Adrenal gland (tissue), 12 donors: Measurements from ENCODE around the gene TLE3. TPM values are rescaled to one million over a fixed set of nuclear protein-coding genes. Genes with fewer than 3 reads are reported as not detected.

ENCODE experiments used
- DNase-seq, 7 donors: peaks; one replicate each; pipeline ENCODE4 v3.0.0-alpha.2; 2019 to 2020
- H3K27ac ChIP-seq, 5 donors: fragments of 200-600 bp; sonication (generic) in 4 of 5; 1 replicate in 3 of 5; 2 replicates in 2 of 5; pipeline versions ENCODE4 v1.5.1 to v1.8.0; 2016 to 2020; ENCODE audit warnings: mild to moderate bottlenecking in 1 of 5
- H3K27me3 ChIP-seq: fragments of 200-600 bp; 2 replicates; pipeline ENCODE4 v1.8.0; 2021
- H3K36me3 ChIP-seq, 2 donors: fragments of 200-600 bp; replicated peaks in 1 of 2; 1 replicate in 1 of 2; 2 replicates in 1 of 2; pipeline versions ENCODE4 v1.5.1 to v1.8.0; 2018 to 2022
- H3K4me1 ChIP-seq, 2 donors: fragments of 200-600 bp; replicated peaks in 1 of 2; 1 replicate in 1 of 2; 2 replicates in 1 of 2; pipeline versions ENCODE4 v1.5.1 to v1.8.0; 2018 to 2021
- H3K4me3 ChIP-seq, 4 donors: fragments of 200-600 bp; sonication (generic) in 3 of 4; one replicate each; pipeline ENCODE4 v1.5.1; 2016 to 2018
- H3K9me3 ChIP-seq, 3 donors: fragments of 200-600 bp; sonication (generic) in 1 of 3; replicated peaks in 1 of 3; 1 replicate in 2 of 3; 2 replicates in 1 of 3; pipeline versions ENCODE4 v1.5.1 to v1.8.0; 2016 to 2021
- CTCF ChIP-seq, 6 experiments: fragments of 450-650 bp in 4 of 6; fragments of 200-600 bp in 2 of 6; sonication (generic) in 1 of 6; IDR thresholded peaks; 1 replicate in 5 of 6; 2 replicates in 1 of 6; pipeline versions ENCODE4 v1.5.1 to v1.8.0; 2016 to 2021; ENCODE audit warnings: antibody characterized with exemption in 6 of 6, mild to moderate bottlenecking in 2 of 6, moderate library complexity in 1 of 6
- POLR2A ChIP-seq, 2 donors: fragments of 450-650 bp; IDR thresholded peaks; one replicate each; pipeline ENCODE4 v1.6.1; 2017; ENCODE audit warnings: antibody characterized with exemption in 2 of 2, mild to moderate bottlenecking in 2 of 2, moderate library complexity in 1 of 2
- WGBS, 4 donors: extraction: QIAGEN DNeasy Blood & Tissue Kit in 2 of 4; methylation state at CpG; one replicate each; pipeline versions ENCODE4 v1.1.5 to v1.1.7; 2013 to 2017; 5-methylcytosine and 5-hydroxymethylcytosine counted together
- intact Hi-C, 2 donors: fragments of 100-400 bp; cut with DNase I; formaldehyde crosslinking; loops; one replicate each; pipeline versions ENCODE4 v1.14.1 to v1.15.0; 2022 to 2023
- polyA plus RNA-seq, 3 donors: library from polyadenylated mRNA; stranded (reverse); fragments of 200-250 nt in 2 of 3; fragments of 350-450 nt in 1 of 3; fragmentation: Illumina TruSeq in 1 of 3; extraction: RNeasy Lipid Tissue Mini Kit (QIAGEN cat#74804) in 1 of 3; gene quantifications; one replicate each; pipeline ENCODE4 v1.2.3, GENCODE V29; 2013 to 2014
- total RNA-seq, 9 donors: library from RNA; depleted of rRNA in 4 of 9; stranded (reverse); fragments of >200 nt in 4 of 9; fragments of 120-200 nt in 1 of 9; fragmentation: NEBNext Ultra II Directional in 1 of 9; extraction: Animal tissue kit (Norgen Biotek cat#: 25700) in 1 of 9; gene quantifications; one replicate each; pipeline versions ENCODE4 v1.1.0 to v1.2.4, GENCODE V29; 2013 to 2023
- donor health status: healthy with polysubstance abuse.
- donor health status: Bipolar disorder and iron deficiency.
- donor health status: DM: yes; HTN: yes; CAD: no.
- donor health status: DM: no; HTN: no; CAD: no.
- donor health status: DM: no; HTN: no; CAD: no.
- donor health status: DM: yes; HTN: yes; CAD: no.

The TLE3 gene
- total and polyA plus RNA-seq, 12 donors, result 1.6 to 73.3 (median 28.1) TPM

DNA sequence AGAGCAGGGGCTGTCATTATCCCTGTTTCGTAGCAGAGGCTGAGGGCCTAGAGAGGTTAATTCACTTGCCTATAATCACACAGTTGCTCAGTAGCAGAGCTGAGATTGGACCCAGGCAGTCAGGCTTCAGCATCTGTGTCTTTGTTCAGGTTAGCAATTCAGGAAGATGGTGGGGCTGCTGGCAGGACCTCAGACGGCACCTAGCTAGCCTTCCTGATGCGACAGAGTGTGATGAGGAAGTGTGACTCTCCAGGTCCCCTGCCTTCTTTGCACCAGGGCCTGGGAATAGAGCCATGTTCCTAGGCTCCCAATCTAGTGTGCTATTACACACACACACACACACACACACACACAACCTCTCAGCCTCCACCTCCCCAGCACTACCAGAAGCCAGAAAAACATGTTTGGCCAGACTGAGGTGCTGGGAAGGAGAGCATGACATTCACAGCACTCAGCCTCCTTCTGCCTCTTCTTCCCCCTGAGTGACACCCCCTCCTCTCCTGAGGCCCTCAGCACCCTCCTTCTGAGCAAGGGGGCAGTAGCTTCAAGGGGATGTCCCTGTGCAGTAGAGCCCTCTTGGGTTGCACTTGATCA is 88.9 kb downstream of the TLE3 start:
- intact Hi-C loops, result no loop called here
- no peak overlapping the region for H3K27ac ChIP-seq
- H3K4me1 ChIP-seq, result no peaks in the 10 kb centered on the region
- peaks cover 8% of the 10 kb centered on the region for H3K27me3 ChIP-seq
- H3K4me3 ChIP-seq, result no peak overlapping the region
- TF ChIP-seq POLR2A (IDR thresholded peaks at IDR 0.05), result no peak
- H3K36me3 ChIP-seq, result no peaks in the 10 kb centered on the region
- no peak for DNase-seq
- 83 to 100% (median 91%) methylated on average over 1 to 3 of the region's 3 CpGs for WGBS, 4 donors
- H3K9me3 ChIP-seq, result no peaks in the 10 kb centered on the region

- DNase-seq, result no peak
- intact Hi-C loops, result no loop called here
- Histone ChIP-seq H3K27ac (no peak overlapping the region), H3K4me1 (no peaks in the 10 kb centered on the region), H3K9me3 (no peaks in the 10 kb centered on the region), H3K36me3 (no peaks in the 10 kb centered on the region), H3K27me3 (peaks cover 8% of the 10 kb centered on the region), H3K4me3 (no peak overlapping the region)
- TF ChIP-seq CTCF (IDR thresholded peaks at IDR 0.05) (no peak), POLR2A (IDR thresholded peaks at IDR 0.05) (no peak)
- 68 to 79% (median 72%) methylated on average over 9 to 12 of the region's 12 CpGs for WGBS, 4 donors
Measured at GRCh38 chr15:70006259-70007147, 91.2 kb downstream of the TLE3 start.

DNA sequence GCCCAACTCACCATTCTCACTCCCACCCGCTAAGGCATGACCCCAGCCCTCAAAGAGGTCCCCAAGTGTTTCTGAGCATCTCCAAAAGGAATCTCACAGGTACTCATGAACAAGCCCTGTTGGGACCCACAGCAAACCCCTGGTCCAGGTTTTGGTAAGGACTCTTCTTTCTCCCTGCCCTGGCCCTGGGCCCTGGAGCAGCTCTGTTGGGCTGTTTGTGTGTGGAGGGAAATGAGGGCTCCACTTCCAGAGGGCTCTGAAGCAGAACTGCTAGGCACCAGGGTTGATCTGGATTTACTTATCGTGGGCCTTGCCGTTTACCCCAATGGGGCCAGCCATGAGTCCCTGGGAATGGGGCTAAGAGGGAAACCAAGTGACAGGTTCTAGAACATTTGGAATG is 92.9 kb downstream of the TLE3 start:
- DNase-seq, result no peak
- WGBS, 4 donors, result 87 to 100% (median 94%) methylated on average over 3 of the region's 3 CpGs
- H3K27ac ChIP-seq, result no peak overlapping the region
- H3K36me3 ChIP-seq, result no peaks in the 10 kb centered on the region
- no peak overlapping the region for H3K4me3 ChIP-seq
- intact Hi-C loops, result no loop called here
- no peaks in the 10 kb centered on the region for H3K9me3 ChIP-seq
- peaks cover 8% of the 10 kb centered on the region for H3K27me3 ChIP-seq
- TF ChIP-seq POLR2A (IDR thresholded peaks at IDR 0.05) (no peak), CTCF (IDR thresholded peaks at IDR 0.05) (no peak)
- H3K4me1 ChIP-seq, result no peaks in the 10 kb centered on the region

GRCh38 chr15:70002897-70003296 is 94.8 kb downstream of the TLE3 start:
- TF ChIP-seq CTCF (IDR thresholded peaks at IDR 0.05) (no peak), POLR2A (IDR thresholded peaks at IDR 0.05) (no peak)
- no peak for DNase-seq
- H3K4me3 ChIP-seq, result no peak overlapping the region
- no peaks in the 10 kb centered on the region for H3K4me1 ChIP-seq
- no peaks in the 10 kb centered on the region for H3K27me3 ChIP-seq
- no peak overlapping the region for H3K27ac ChIP-seq
- no peaks in the 10 kb centered on the region for H3K36me3 ChIP-seq
- intact Hi-C loops, result no loop called here
- no peaks in the 10 kb centered on the region for H3K9me3 ChIP-seq
- 76 to 93% (median 88%) methylated on average over 2 of the region's 2 CpGs for WGBS, 4 donors
